Coronary artery (tissue), 2 donors: ENCODE results near the gene MPP2.

ENCODE experiments used
- DNase-seq: peaks from one replicate; pipeline ENCODE4 v3.0.0-alpha.2; 2017; ENCODE audit warnings: low spot score
- H3K27ac ChIP-seq, 2 donors: fragments of 200-600 bp; sonication (generic); one replicate each; pipeline ENCODE4 v1.5.1; 2016 to 2019
- H3K4me3 ChIP-seq: fragments of 200-600 bp; sonication (generic); 2 replicates; pipeline ENCODE4 v1.5.1; 2016; ENCODE audit warnings: mild to moderate bottlenecking, moderate library complexity
- CTCF ChIP-seq: fragments of 200-600 bp; sonication (generic); IDR thresholded peaks from one replicate; pipeline ENCODE4 v1.5.1; 2019; ENCODE audit warnings: antibody characterized with exemption

Gene MPP2

GRCh38 chr17:43907425-43907981 lies at the start of gene MPP2:
Gene MPP2 (minus strand): TSS chr17:43907536. CDS start chr17:43904460, 3,076 bp downstream.
- DNase-seq: peak; percentile 85
- Histone ChIP-seq H3K4me3 (peak within 1 kb of the TSS; percentile 86), H3K27ac (peak within 1 kb of the TSS; percentile 93 to 96)
- TF ChIP-seq CTCF: no peak

GRCh38 chr17:43956222-43956621 lies 48.9 kb upstream of the MPP2 start:
- DNase-seq: no peak
- Histone ChIP-seq H3K27ac (no peak overlapping the region), H3K4me3 (no peak overlapping the region)
- TF ChIP-seq CTCF: no peak

- peak within 1 kb of the TSS; percentile 43 for H3K4me3 ChIP-seq
- no peak for TF ChIP-seq CTCF
- no peak within 1 kb of the TSS for H3K27ac ChIP-seq
- DNase-seq: no peak
Observed at GRCh38 chr17:43953746-43954145, 46.4 kb upstream of the MPP2 start, which contains the start of gene PYY. Gene PYY (minus strand): TSS chr17:43953940. CDS start chr17:43953483, 457 bp downstream.

- H3K27ac ChIP-seq: no peak overlapping the region
- H3K4me3 ChIP-seq: peak overlapping the region; percentile 43
- DNase-seq: no peak
- TF ChIP-seq CTCF: no peak
Observed at GRCh38 chr17:43952724-43953666, 45.7 kb upstream of the MPP2 start.

GRCh38 chr17:43952351-43952723 lies 45.0 kb upstream of the MPP2 start:
- Histone ChIP-seq H3K4me3 (peak overlapping the region; percentile 43), H3K27ac (no peak overlapping the region)
- TF ChIP-seq CTCF: no peak
- no peak for DNase-seq

- H3K4me3 ChIP-seq: no peak overlapping the region
- no peak overlapping the region for H3K27ac ChIP-seq
- no peak for DNase-seq
- TF ChIP-seq CTCF: no peak
Observed at GRCh38 chr17:43951750-43952149, 44.4 kb upstream of the MPP2 start.
